Measurements from ENCODE around the gene ADGRG7. TPM values are rescaled to one million over a fixed set of nuclear protein-coding genes. Genes with fewer than 3 reads are reported as not detected.
"Not testable (repeated sequence)": the region's sequence is repeated elsewhere in the genome, so short reads cannot be mapped to it uniquely, and the experiment has no call there.

The ADGRG7 gene
- total RNA-seq, 1 experiment from 2014 or later, result not detected

- Histone ChIP-seq H3K27ac (ENCODE audit: low read length) (no peak overlapping the region), H3K4me3 (ENCODE audit: low read length) (no peak overlapping the region)
- no peak for DNase-seq
These were observed 55.8 kb downstream of the ADGRG7 start for GRCh38 chr3:100665230-100665629.

GRCh38 chr3:100666699-100667098 is 57.3 kb downstream of the ADGRG7 start:
- ATAC-seq, result not testable (repeated sequence)

More at GRCh38 chr3:100665230-100665629, 55.8 kb downstream of the ADGRG7 start:
- Histone ChIP-seq H3F3A (ENCODE audit: low read length, unreplicated experiment) (no peaks in the 10 kb centered on the region), H3K4me1 (ENCODE audit: insufficient read depth, low read length) (no peaks in the 10 kb centered on the region), H3K9me2 (replicated peaks; ENCODE audit: low read length) (no peaks in the 10 kb centered on the region), H4K20me1 (ENCODE audit: low read length) (no peaks in the 10 kb centered on the region), H3K27me3 (ENCODE audit: low read length) (no peaks in the 10 kb centered on the region), H3K36me3 (ENCODE audit: low read depth, low read length) (no peaks in the 10 kb centered on the region), H3K9ac (ENCODE audit: low read length) (no peak overlapping the region), H2AFZ (ENCODE audit: low read length) (no peak overlapping the region), H3K4me2 (ENCODE audit: low read length) (no peak overlapping the region), H3K9me3 (ENCODE audit: low read length) (no peaks in the 10 kb centered on the region), H3K79me2 (ENCODE audit: low read length) (no peaks in the 10 kb centered on the region)
- no peak for ATAC-seq
- POLR2A ChIA-PET (ENCODE audit: unreplicated experiment), result no interaction called here
- BruUV-seq (replicated peaks), result no TSS peak
- intact Hi-C loops (cut with micrococcal nuclease), result no loop called here
- TF ChIP-seq CTCF (conservative IDR thresholded peaks at IDR 0.05; ENCODE audit: low read depth, low read length) (no peak), EZH2phosphoT487 (IDR thresholded peaks at IDR 0.05; ENCODE audit: borderline replicate concordance, low read length) (no peak), EZH2 (IDR thresholded peaks at IDR 0.05; ENCODE audit: low read length, unreplicated experiment) (no peak)
- CTCF ChIA-PET, result no interaction called here

GRCh38 chr3:100667316-100667715 is 57.9 kb downstream of the ADGRG7 start:
- H3K27me3 ChIP-seq (ENCODE audit: low read length); H3K4me2 ChIP-seq (ENCODE audit: low read length); POLR2A ChIA-PET (ENCODE audit: unreplicated experiment); H3F3A ChIP-seq (ENCODE audit: low read length, unreplicated experiment); BruUV-seq (replicated peaks); H2AFZ ChIP-seq (ENCODE audit: low read length); intact Hi-C loops (cut with micrococcal nuclease); H3K4me1 ChIP-seq (ENCODE audit: insufficient read depth, low read length); DNase-seq; H4K20me1 ChIP-seq (ENCODE audit: low read length); H3K9me2 ChIP-seq (replicated peaks; ENCODE audit: low read length); H3K9me3 ChIP-seq (ENCODE audit: low read length); H3K27ac ChIP-seq (ENCODE audit: low read length); H3K9ac ChIP-seq (ENCODE audit: low read length); H3K79me2 ChIP-seq (ENCODE audit: low read length); ATAC-seq; H3K4me3 ChIP-seq (ENCODE audit: low read length); H3K36me3 ChIP-seq (ENCODE audit: low read depth, low read length): not testable (repeated sequence)
- CTCF ChIA-PET, result interaction anchor here (1.0 kb wide), 1 partner anchor 205 kb away, joined by 3 read pairs; no protein-coding TSS in a partner anchor

More at GRCh38 chr3:100666699-100667098, 57.3 kb downstream of the ADGRG7 start:
- H3K9me3 ChIP-seq (ENCODE audit: low read length); CTCF ChIA-PET; intact Hi-C loops (cut with micrococcal nuclease); H3K4me3 ChIP-seq (ENCODE audit: low read length); BruUV-seq (replicated peaks); H3K4me2 ChIP-seq (ENCODE audit: low read length); H3K9me2 ChIP-seq (replicated peaks; ENCODE audit: low read length); H3K27ac ChIP-seq (ENCODE audit: low read length); H3K9ac ChIP-seq (ENCODE audit: low read length); DNase-seq; H3K4me1 ChIP-seq (ENCODE audit: insufficient read depth, low read length); H3K27me3 ChIP-seq (ENCODE audit: low read length); H2AFZ ChIP-seq (ENCODE audit: low read length); H4K20me1 ChIP-seq (ENCODE audit: low read length); POLR2A ChIA-PET (ENCODE audit: unreplicated experiment); H3K36me3 ChIP-seq (ENCODE audit: low read depth, low read length); H3F3A ChIP-seq (ENCODE audit: low read length, unreplicated experiment); H3K79me2 ChIP-seq (ENCODE audit: low read length): not testable (repeated sequence)

GRCh38 chr3:100670995-100671394 is 61.6 kb downstream of the ADGRG7 start:
- H3K9me3 ChIP-seq (ENCODE audit: low read length); H3K4me2 ChIP-seq (ENCODE audit: low read length); H3K9me2 ChIP-seq (replicated peaks; ENCODE audit: low read length); H3F3A ChIP-seq (ENCODE audit: low read length, unreplicated experiment); ATAC-seq; CTCF ChIA-PET; H3K4me3 ChIP-seq (ENCODE audit: low read length); H3K9ac ChIP-seq (ENCODE audit: low read length); H2AFZ ChIP-seq (ENCODE audit: low read length); H3K79me2 ChIP-seq (ENCODE audit: low read length); DNase-seq; H4K20me1 ChIP-seq (ENCODE audit: low read length); BruUV-seq (replicated peaks); H3K27me3 ChIP-seq (ENCODE audit: low read length); H3K36me3 ChIP-seq (ENCODE audit: low read depth, low read length); H3K4me1 ChIP-seq (ENCODE audit: insufficient read depth, low read length); intact Hi-C loops (cut with micrococcal nuclease); POLR2A ChIA-PET (ENCODE audit: unreplicated experiment); H3K27ac ChIP-seq (ENCODE audit: low read length): not testable (repeated sequence)

All from PC-3 (cell line).